ENCODE data around the gene TMEM33.

- TF ChIP-seq CTCF (IDR thresholded peaks at IDR 0.05) (no peak), POLR2A (IDR thresholded peaks at IDR 0.05) (no peak)
These were observed 48.0 kb upstream of the TMEM33 start for GRCh38 chr4:41887277-41887676.
